H9 (cell line): ENCODE data around the gene PJVK. TPM values are rescaled to one million over a fixed set of nuclear protein-coding genes. Genes with fewer than 3 reads are reported as not detected.
A peak's percentile ranks its signal among the peaks of the same experiment; 100 is the strongest.

Source experiments
- DNase-seq: peaks from one replicate; pipeline ENCODE4 v3.0.0-alpha.2; 2017
- H2AFZ ChIP-seq: one replicate; pipeline ENCODE4 v1.6.1; 2013; ENCODE audit warnings: mild to moderate bottlenecking, low read length, control low read depth, moderate library complexity
- H2AK5ac ChIP-seq: 2 replicates; pipeline ENCODE4 v1.6.1; 2013; ENCODE audit warnings: low read length, control low read depth, mixed read lengths; ENCODE audit not compliant: insufficient read length
- H2BK120ac ChIP-seq: one replicate; pipeline ENCODE4 v1.6.1; 2013; ENCODE audit warnings: low read depth, mild to moderate bottlenecking, low read length, control low read depth, inconsistent platforms; ENCODE audit not compliant: poor library complexity, severe bottlenecking
- H2BK12ac ChIP-seq: 2 replicates; pipeline ENCODE4 v1.6.1; 2013; ENCODE audit warnings: low read length, control low read depth, mixed read lengths, low read depth; ENCODE audit not compliant: insufficient read length
- H2BK15ac ChIP-seq: 2 replicates; pipeline ENCODE4 v1.6.1; 2013; ENCODE audit warnings: low read depth, low read length, control low read depth
- H2BK20ac ChIP-seq: one replicate; pipeline ENCODE4 v1.6.1; 2013; ENCODE audit warnings: low read depth, mild to moderate bottlenecking, low read length, control low read depth, inconsistent platforms; ENCODE audit not compliant: poor library complexity, severe bottlenecking
- H2BK5ac ChIP-seq: 2 replicates; pipeline ENCODE4 v1.6.1; 2013; ENCODE audit warnings: low read length, control low read depth, mixed read lengths; ENCODE audit not compliant: insufficient read length
- H3K14ac ChIP-seq: 2 replicates; pipeline ENCODE4 v1.6.1; 2013; ENCODE audit warnings: low read length, control low read depth; ENCODE audit not compliant: insufficient read depth
- H3K18ac ChIP-seq: 2 replicates; pipeline ENCODE4 v1.6.1; 2013; ENCODE audit warnings: low read depth, mild to moderate bottlenecking, mixed read lengths, low read length, control low read depth; ENCODE audit not compliant: insufficient read length
- H3K23ac ChIP-seq: 2 replicates; pipeline ENCODE4 v1.6.1; 2013; ENCODE audit warnings: low read length, control low read depth, mixed read lengths, low read depth; ENCODE audit not compliant: insufficient read length
- H3K23me2 ChIP-seq: 2 replicates; pipeline ENCODE4 v1.6.1; 2013; ENCODE audit warnings: low read depth, mild to moderate bottlenecking, mixed read lengths, low read length, control low read depth; ENCODE audit not compliant: insufficient read length, poor library complexity, severe bottlenecking
- H3K27ac ChIP-seq: 2 replicates; pipeline ENCODE4 v1.5.1; 2013; ENCODE audit warnings: low read length, control low read depth, mixed read lengths, low read depth; ENCODE audit not compliant: insufficient read length
- H3K27me3 ChIP-seq: 2 replicates; pipeline ENCODE4 v1.6.1; 2013; ENCODE audit warnings: low read length, control low read depth, inconsistent platforms; ENCODE audit not compliant: insufficient read depth
- H3K4ac ChIP-seq: 2 replicates; pipeline ENCODE4 v1.6.1; 2013; ENCODE audit warnings: low read depth, mild to moderate bottlenecking, control low read depth, inconsistent platforms, low read length, moderate library complexity
- H3K4me1 ChIP-seq: 2 replicates; pipeline ENCODE4 v1.6.1; 2013; ENCODE audit warnings: low read length, control low read depth, inconsistent platforms; ENCODE audit not compliant: insufficient read depth
- H3K4me2 ChIP-seq: 2 replicates; pipeline ENCODE4 v1.6.1; 2013; ENCODE audit warnings: low read length, control low read depth, mixed read lengths; ENCODE audit not compliant: insufficient read length, insufficient read depth
- H3K56ac ChIP-seq: 2 replicates; pipeline ENCODE4 v1.6.1; 2013; ENCODE audit warnings: low read depth, mild to moderate bottlenecking, mixed read lengths, low read length, control low read depth; ENCODE audit not compliant: insufficient read length
- H3K79me1 ChIP-seq: 2 replicates; pipeline ENCODE4 v1.6.1; 2013; ENCODE audit warnings: low read depth, mild to moderate bottlenecking, moderate library complexity, low read length, control low read depth, inconsistent platforms; ENCODE audit not compliant: insufficient read depth, poor library complexity, severe bottlenecking
- H3K79me2 ChIP-seq: 2 replicates; pipeline ENCODE4 v1.6.1; 2013; ENCODE audit warnings: low read length, control low read depth, inconsistent platforms; ENCODE audit not compliant: insufficient read depth
- H3K9ac ChIP-seq: 2 replicates; pipeline ENCODE4 v1.6.1; 2013; ENCODE audit warnings: low read length, control low read depth, mixed read lengths; ENCODE audit not compliant: insufficient read length; ENCODE audit errors: extremely low read depth
- H3K9me3 ChIP-seq: one replicate; pipeline ENCODE4 v1.6.1; 2013; ENCODE audit warnings: low read depth, low read length, inconsistent platforms; ENCODE audit not compliant: control insufficient read depth
- H3T11ph ChIP-seq: one replicate; pipeline ENCODE4 v1.6.1; 2013; ENCODE audit warnings: mild to moderate bottlenecking, low read length, control low read depth, inconsistent platforms
- H4K20me1 ChIP-seq: one replicate; pipeline ENCODE4 v1.6.1; 2013; ENCODE audit not compliant: control insufficient read depth, insufficient read length, insufficient read depth
- H4K5ac ChIP-seq: 2 replicates; pipeline ENCODE4 v1.6.1; 2013; ENCODE audit warnings: low read depth, mild to moderate bottlenecking, mixed read lengths, low read length, control low read depth; ENCODE audit not compliant: insufficient read length
- H4K8ac ChIP-seq: replicated peaks from 2 replicates; pipeline ENCODE4 v1.6.1; 2013; ENCODE audit warnings: low read length, control low read depth, mixed read lengths, low read depth; ENCODE audit not compliant: insufficient read length
- H4K91ac ChIP-seq: 2 replicates; pipeline ENCODE4 v1.6.1; 2013; ENCODE audit warnings: low read depth, mild to moderate bottlenecking, moderate library complexity, mixed read lengths, low read length, control low read depth; ENCODE audit not compliant: insufficient read length
- H3K27ac Mint-ChIP-seq, 3 experiments: 2 replicates in 2 of 3; 3 replicates in 1 of 3; pipeline ENCODE4 v1.8.0; 2020 to 2021; ENCODE audit warnings: mixed read lengths in 3 of 3, mild to moderate bottlenecking in 1 of 3, moderate library complexity in 1 of 3
- H3K27me3 Mint-ChIP-seq: 2 replicates; pipeline ENCODE4 v1.8.0; 2021; ENCODE audit warnings: low read depth, mild to moderate bottlenecking, moderate library complexity, mixed read lengths
- H3K36me3 Mint-ChIP-seq, 3 experiments: 2 replicates in 2 of 3; 3 replicates in 1 of 3; pipeline ENCODE4 v1.8.0; 2020 to 2021; ENCODE audit warnings: low read depth in 3 of 3, mixed read lengths in 3 of 3; ENCODE audit not compliant: insufficient read depth in 1 of 3
- H3K4me1 Mint-ChIP-seq, 2 experiments: 2 replicates each; pipeline ENCODE4 v1.8.0; 2020; ENCODE audit warnings: mixed read lengths in 2 of 2
- H3K4me3 Mint-ChIP-seq, 2 experiments: 2 replicates in 1 of 2; 3 replicates in 1 of 2; pipeline ENCODE4 v1.8.0; 2020 to 2021; ENCODE audit warnings: mild to moderate bottlenecking in 2 of 2, mixed read lengths in 2 of 2, moderate library complexity in 1 of 2
- H3K9me3 Mint-ChIP-seq, 2 experiments: 2 replicates in 1 of 2; 3 replicates in 1 of 2; pipeline ENCODE4 v1.8.0; 2020; ENCODE audit warnings: mild to moderate bottlenecking in 2 of 2, mixed read lengths in 2 of 2, moderate library complexity in 1 of 2
- total RNA-seq: library from RNA; stranded (reverse); gene quantifications from 2 replicates; pipeline ENCODE4 v1.2.1, GENCODE V29; 2021
- TF ChIP-seq, protein P1 (sequence below): fragments of 200-600 bp; sonication (generic); conservative IDR thresholded peaks from 3 replicates; pipeline ENCODE4 v1.8.0; 2021; ENCODE audit warnings: antibody characterized with exemption, mild to moderate bottlenecking

The PJVK gene
- total RNA-seq, 1 experiment from 2014 or later: 4.7 TPM

DNA sequence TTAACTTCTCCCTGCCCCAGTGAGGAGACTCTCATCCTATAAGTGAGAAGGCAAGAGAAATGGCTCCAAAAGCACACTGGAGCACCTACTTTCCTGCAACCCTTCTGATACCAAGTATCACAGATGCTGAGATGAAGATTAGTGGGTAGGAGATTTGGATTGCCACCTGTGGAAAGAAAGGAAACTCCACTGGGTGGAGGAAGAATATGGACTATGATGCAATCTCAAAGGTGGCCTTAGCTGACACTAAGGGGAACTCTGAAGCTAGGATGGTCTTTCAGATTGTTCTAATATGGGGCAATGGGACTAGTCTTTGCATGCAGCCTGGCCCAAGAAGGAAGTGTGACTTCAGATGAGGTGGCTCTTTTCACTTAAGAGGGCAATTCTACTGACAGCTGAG is 21.8 kb upstream of the PJVK start:
- Histone ChIP-seq H3K18ac (no peak overlapping the region), H3K9me3 (no peaks in the 10 kb centered on the region), H3T11ph (no peak overlapping the region), H4K91ac (no peak overlapping the region), H3K4me1 (no peaks in the 10 kb centered on the region), H4K5ac (no peak overlapping the region), H3K4ac (no peak overlapping the region), H4K8ac (no peak overlapping the region), H2AK5ac (no peak overlapping the region), H3K23ac (no peak overlapping the region), H3K56ac (no peak overlapping the region), H2BK5ac (no peak overlapping the region), H2BK15ac (no peak overlapping the region), H3K27me3 (no peaks in the 10 kb centered on the region), H2AFZ (no peak overlapping the region), H3K9ac (no peak overlapping the region), H2BK20ac (no peak overlapping the region), H4K20me1 (no peaks in the 10 kb centered on the region), H3K79me1 (no peaks in the 10 kb centered on the region), H3K79me2 (no peaks in the 10 kb centered on the region), H3K4me2 (no peak overlapping the region), H3K27ac (no peak overlapping the region), H3K23me2 (no peaks in the 10 kb centered on the region), H2BK12ac (no peak overlapping the region), H3K14ac (no peak overlapping the region), H2BK120ac (no peak overlapping the region)
- Mint-ChIP-seq H3K4me1 (no peaks in the 10 kb centered on the region), H3K36me3 (peaks cover 26 to 75% (median 64%) of the 10 kb centered on the region in 3 experiments; a peak in 6 of 7 replicates), H3K27me3 (no peaks in the 10 kb centered on the region), H3K9me3 (peaks cover 2 to 7% of the 10 kb centered on the region in 2 experiments; a peak in 3 of 5 replicates), H3K4me3 (no peak overlapping the region; a peak in 1 of 5 replicates), H3K27ac (peak overlapping the region in 2 of 3 experiments; percentile 6 to 88; a peak in 3 of 7 replicates)
- TF ChIP-seq, protein P1, sequence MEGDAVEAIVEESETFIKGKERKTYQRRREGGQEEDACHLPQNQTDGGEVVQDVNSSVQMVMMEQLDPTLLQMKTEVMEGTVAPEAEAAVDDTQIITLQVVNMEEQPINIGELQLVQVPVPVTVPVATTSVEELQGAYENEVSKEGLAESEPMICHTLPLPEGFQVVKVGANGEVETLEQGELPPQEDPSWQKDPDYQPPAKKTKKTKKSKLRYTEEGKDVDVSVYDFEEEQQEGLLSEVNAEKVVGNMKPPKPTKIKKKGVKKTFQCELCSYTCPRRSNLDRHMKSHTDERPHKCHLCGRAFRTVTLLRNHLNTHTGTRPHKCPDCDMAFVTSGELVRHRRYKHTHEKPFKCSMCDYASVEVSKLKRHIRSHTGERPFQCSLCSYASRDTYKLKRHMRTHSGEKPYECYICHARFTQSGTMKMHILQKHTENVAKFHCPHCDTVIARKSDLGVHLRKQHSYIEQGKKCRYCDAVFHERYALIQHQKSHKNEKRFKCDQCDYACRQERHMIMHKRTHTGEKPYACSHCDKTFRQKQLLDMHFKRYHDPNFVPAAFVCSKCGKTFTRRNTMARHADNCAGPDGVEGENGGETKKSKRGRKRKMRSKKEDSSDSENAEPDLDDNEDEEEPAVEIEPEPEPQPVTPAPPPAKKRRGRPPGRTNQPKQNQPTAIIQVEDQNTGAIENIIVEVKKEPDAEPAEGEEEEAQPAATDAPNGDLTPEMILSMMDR: no peak
- no peak for DNase-seq
